AG04450 (cell line): Measurements from ENCODE around the gene NPAT. TPM values are rescaled to one million over a fixed set of nuclear protein-coding genes. Genes with fewer than 3 reads are reported as not detected.

Source experiments
- CTCF ChIA-PET: fragments of 300-600, 350-600 bp; formaldehyde crosslinking; extraction: SDS; loops from one replicate; lab custom pipeline; 2022; ENCODE audit warnings: antibody characterized with exemption, inconsistent platforms; lab: Charles Lee
- POLR2A ChIA-PET: fragments of 350-600 bp; formaldehyde crosslinking; extraction: SDS; loops from one replicate; lab custom pipeline; 2021; ENCODE audit warnings: antibody characterized with exemption, inconsistent platforms; lab: Yijun Ruan, JAX
- DNase-seq: peaks from one replicate; pipeline ENCODE4 v3.0.0-alpha.2; 2011; ENCODE audit warnings: low read depth, low spot score
- H3K27ac ChIP-seq: one replicate; pipeline ENCODE4 v1.5.1; 2012; ENCODE audit warnings: low read depth, low read length, control low read depth
- H3K27me3 ChIP-seq: one replicate; pipeline ENCODE4 v1.6.0; 2012; ENCODE audit warnings: low read length; ENCODE audit not compliant: control insufficient read depth, insufficient read depth
- H3K4me3 ChIP-seq: 2 replicates; pipeline ENCODE4 v1.5.1; 2011; ENCODE audit warnings: mild to moderate bottlenecking, low read depth, low read length, control low read depth
- H3K9me3 ChIP-seq: 2 replicates; pipeline ENCODE4 v1.5.1; 2012; ENCODE audit warnings: low read length; ENCODE audit not compliant: control insufficient read depth, insufficient read depth
- polyA minus RNA-seq: library from RNA; depleted of rRNA, polyadenylated mRNA; stranded (reverse); fragments of >200 nt; gene quantifications from 2 replicates; pipeline ENCODE4 v1.2.3, GENCODE V29; 2011; rRNA and poly(A)+ RNA removed
- polyA plus RNA-seq: library from polyadenylated mRNA; depleted of rRNA; stranded (reverse); fragments of >200 nt; gene quantifications from 2 replicates; pipeline ENCODE4 v1.2.3, GENCODE V29; 2011; rRNA removed
- TF ChIP-seq, protein P1 (sequence below): IDR thresholded peaks from 2 replicates; pipeline ENCODE4 v1.5.1; 2011; ENCODE audit warnings: low read depth, low read length, control low read depth, inconsistent platforms

Gene NPAT
- polyA plus RNA-seq: 6.9 and 9.9 TPM in 2 replicates
- 11.5 and 19.9 TPM in 2 replicates for polyA minus RNA-seq

DNA sequence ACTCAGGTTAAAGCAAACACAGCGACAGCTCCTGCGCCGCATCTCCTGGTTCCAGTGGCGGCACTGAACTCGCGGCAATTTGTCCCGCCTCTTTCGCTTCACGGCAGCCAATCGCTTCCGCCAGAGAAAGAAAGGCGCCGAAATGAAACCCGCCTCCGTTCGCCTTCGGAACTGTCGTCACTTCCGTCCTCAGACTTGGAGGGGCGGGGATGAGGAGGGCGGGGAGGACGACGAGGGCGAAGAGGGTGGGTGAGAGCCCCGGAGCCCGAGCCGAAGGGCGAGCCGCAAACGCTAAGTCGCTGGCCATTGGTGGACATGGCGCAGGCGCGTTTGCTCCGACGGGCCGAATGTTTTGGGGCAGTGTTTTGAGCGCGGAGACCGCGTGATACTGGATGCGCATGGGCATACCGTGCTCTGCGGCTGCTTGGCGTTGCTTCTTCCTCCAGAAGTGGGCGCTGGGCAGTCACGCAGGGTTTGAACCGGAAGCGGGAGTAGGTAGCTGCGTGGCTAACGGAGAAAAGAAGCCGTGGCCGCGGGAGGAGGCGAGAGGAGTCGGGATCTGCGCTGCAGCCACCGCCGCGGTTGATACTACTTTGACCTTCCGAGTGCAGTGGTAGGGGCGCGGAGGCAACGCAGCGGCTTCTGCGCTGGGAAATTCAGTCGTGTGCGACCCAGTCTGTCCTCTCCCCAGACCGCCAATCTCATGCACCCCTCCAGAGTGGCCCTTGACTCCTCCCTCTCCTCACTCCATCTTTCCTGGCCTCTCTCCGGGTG is at the start of gene NPAT, which contains the start of gene ATM:
NPAT (minus strand) TSS at position 65 of the 774 bp plus-strand sequence. CDS start 102 bp downstream, outside the sequence.
ATM (plus strand) TSS at position 494 of the 774 bp plus-strand sequence. CDS start 4,558 bp downstream, outside the sequence.
- POLR2A ChIA-PET: interaction anchor here (0.6 to 2.0 kb wide), 6 partner anchors 14 to 442 kb away, joined by 3 to 5 read pairs (median 4); partner anchors contain the start of genes CUL5 and DDX10
- H3K27me3 ChIP-seq: no peaks in the 10 kb centered on the region
- TF ChIP-seq, protein P1, sequence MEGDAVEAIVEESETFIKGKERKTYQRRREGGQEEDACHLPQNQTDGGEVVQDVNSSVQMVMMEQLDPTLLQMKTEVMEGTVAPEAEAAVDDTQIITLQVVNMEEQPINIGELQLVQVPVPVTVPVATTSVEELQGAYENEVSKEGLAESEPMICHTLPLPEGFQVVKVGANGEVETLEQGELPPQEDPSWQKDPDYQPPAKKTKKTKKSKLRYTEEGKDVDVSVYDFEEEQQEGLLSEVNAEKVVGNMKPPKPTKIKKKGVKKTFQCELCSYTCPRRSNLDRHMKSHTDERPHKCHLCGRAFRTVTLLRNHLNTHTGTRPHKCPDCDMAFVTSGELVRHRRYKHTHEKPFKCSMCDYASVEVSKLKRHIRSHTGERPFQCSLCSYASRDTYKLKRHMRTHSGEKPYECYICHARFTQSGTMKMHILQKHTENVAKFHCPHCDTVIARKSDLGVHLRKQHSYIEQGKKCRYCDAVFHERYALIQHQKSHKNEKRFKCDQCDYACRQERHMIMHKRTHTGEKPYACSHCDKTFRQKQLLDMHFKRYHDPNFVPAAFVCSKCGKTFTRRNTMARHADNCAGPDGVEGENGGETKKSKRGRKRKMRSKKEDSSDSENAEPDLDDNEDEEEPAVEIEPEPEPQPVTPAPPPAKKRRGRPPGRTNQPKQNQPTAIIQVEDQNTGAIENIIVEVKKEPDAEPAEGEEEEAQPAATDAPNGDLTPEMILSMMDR: peak; percentile 85
- CTCF ChIA-PET: interaction anchor here (0.5 to 2.4 kb wide), 14 partner anchors 9 to 431 kb away, joined by 3 to 9 read pairs (median 3); no protein-coding TSS in a partner anchor
- H3K27ac ChIP-seq: peak within 1 kb of the TSS; percentile 96
- H3K4me3 ChIP-seq: peak within 1 kb of the TSS; percentile 86
- no peaks in the 10 kb centered on the region for H3K9me3 ChIP-seq
- peak; percentile 99 for DNase-seq

DNA sequence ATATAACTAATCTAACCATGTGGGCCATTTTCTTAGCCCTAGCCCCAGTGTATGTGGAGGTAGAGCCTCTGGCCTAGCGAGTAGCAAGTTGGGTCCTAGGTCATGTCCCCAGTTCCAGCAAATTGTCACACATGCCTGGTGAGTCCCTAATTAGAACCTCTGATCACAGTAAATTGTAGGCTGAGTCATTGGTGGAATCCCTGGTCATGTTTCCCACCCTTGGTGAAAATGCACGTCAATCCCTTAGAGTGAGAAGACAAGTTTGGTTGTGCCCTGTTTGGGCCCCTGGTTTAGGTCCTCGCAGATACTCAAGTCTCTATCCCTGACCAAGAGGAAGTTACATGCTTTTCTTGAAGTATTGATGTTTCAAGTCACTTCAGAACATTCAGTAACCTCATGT is 47.1 kb upstream of the NPAT start:
- TF ChIP-seq, protein P1: no peak
- Histone ChIP-seq H3K4me3 (no peak overlapping the region), H3K27me3 (no peaks in the 10 kb centered on the region), H3K27ac (no peak overlapping the region), H3K9me3 (no peaks in the 10 kb centered on the region)
- POLR2A ChIA-PET: no interaction called here
- CTCF ChIA-PET: no interaction called here
- no peak for DNase-seq

DNA sequence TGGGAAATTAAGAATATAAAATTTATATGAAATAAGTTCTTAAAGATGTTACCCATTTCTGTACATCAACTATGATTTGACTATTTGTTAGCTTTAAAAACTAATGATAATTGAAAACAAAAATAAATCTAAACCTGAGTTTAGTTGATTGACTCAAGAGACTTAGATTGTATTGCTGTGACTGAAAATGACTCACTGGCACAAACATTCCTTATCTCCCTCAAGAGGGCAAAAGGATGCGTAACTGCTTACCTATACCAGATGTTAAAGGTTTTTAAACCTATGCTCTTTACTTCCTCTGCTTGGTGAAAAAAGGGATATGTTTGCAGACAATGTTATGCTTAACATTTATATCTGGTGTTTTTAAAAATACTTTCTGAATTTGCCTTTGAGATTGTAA is 30.7 kb upstream of the NPAT start:
- ChIA-PET POLR2A (no interaction called here), CTCF (no interaction called here)
- Histone ChIP-seq H3K27me3 (no peaks in the 10 kb centered on the region), H3K4me3 (no peak overlapping the region), H3K9me3 (no peaks in the 10 kb centered on the region), H3K27ac (no peak overlapping the region)
- DNase-seq: no peak
- TF ChIP-seq, protein P1: no peak

DNA sequence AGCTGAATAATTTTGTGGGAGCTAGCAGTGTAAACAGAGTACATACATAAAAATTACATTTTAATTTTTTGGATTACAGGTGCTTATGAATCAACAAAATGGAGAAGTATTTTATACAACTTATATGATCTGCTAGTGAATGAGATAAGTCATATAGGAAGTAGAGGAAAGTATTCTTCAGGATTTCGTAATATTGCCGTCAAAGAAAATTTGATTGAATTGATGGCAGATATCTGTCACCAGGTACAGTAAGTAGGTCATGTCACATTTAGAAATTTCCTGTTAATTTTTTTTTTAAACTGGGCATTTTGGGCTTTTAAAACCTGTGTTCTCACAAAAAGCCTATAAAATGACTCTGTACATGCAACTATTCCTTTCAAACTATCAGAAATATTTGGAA is 24.4 kb upstream of the NPAT start:
- CTCF ChIA-PET: interaction anchor here (0.6 to 1.1 kb wide), 2 partner anchors 13 to 423 kb away, joined by 3 to 6 read pairs; no protein-coding TSS in a partner anchor
- Histone ChIP-seq H3K27ac (no peak overlapping the region), H3K9me3 (no peaks in the 10 kb centered on the region), H3K4me3 (no peak overlapping the region), H3K27me3 (no peaks in the 10 kb centered on the region)
- TF ChIP-seq, protein P1: no peak
- POLR2A ChIA-PET: no interaction called here
- DNase-seq: no peak

DNA sequence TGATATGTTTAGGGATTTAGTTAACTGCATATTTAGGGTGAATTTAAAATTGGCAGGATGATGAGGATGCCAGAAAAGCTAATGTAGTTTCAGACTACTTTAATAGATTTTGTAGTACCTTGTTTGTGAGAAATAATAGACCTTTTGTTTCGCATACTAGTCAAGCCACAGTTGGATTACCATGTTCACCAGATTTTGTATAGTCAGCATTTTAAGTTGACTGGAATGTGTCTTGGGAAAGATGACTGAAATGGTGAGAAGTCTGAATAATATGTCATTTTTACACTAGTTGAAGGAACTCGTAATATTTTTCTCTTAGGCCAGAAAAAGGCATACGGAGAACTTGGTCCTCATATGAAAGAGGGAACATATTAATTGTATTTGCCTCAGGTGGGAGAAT is 23.9 kb upstream of the NPAT start:
- TF ChIP-seq, protein P1: no peak
- ChIA-PET POLR2A (interaction anchor here (0.7 kb wide), 1 partner anchor 44 kb away, joined by 5 read pairs; no protein-coding TSS in a partner anchor), CTCF (interaction anchor here (1.1 kb wide), 1 partner anchor 424 kb away, joined by 6 read pairs; no protein-coding TSS in a partner anchor)
- Histone ChIP-seq H3K27me3 (no peaks in the 10 kb centered on the region), H3K9me3 (no peaks in the 10 kb centered on the region), H3K4me3 (no peak overlapping the region), H3K27ac (no peak overlapping the region)
- DNase-seq: no peak
